HS-5 (cell line): ENCODE measurements around the gene IQSEC1.

Source experiments
- DNase-seq: peaks from one replicate; pipeline ENCODE4 v3.0.0-alpha.2; 2012; ENCODE audit warnings: low read depth

The IQSEC1 gene

DNA sequence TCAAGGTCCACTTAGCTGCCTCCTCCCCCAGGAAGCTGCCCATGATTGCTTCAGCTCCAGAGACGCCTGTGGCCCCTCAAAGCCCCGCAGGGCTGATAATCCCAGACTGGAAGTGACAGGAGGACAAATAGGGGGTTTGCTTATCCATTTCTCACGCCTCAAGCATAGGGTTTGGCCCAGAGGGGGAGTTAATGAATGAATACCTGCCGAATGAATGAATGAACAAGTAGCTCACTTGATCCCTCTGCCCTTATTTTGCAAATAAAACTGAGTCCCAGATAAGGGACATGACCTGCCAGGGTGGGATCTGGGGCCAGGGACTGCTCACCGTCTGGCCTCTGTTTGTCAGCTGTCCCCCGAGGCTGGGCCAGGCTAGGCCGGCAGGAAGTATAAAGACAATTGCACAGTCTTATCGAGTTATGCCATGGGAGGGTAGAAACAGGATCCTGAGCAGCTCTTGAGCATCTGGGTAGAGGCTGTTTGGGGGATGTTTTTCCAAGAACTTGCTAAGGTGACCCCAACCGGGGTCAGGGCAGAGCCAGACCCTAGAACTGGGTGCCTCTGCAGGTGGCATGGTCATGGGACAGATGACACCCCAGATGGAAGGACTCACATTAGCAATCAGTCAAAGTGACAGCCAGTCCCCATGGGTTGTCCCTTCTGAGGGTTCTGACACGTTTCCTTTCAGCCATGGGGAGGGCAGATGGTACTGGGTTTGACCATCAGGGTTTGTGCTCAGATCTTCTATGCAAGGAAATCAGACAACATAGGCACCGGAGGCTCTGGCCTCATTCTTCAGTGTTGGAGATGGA, 45.0 kb downstream of the IQSEC1 start:
- no peak for DNase-seq

DNA sequence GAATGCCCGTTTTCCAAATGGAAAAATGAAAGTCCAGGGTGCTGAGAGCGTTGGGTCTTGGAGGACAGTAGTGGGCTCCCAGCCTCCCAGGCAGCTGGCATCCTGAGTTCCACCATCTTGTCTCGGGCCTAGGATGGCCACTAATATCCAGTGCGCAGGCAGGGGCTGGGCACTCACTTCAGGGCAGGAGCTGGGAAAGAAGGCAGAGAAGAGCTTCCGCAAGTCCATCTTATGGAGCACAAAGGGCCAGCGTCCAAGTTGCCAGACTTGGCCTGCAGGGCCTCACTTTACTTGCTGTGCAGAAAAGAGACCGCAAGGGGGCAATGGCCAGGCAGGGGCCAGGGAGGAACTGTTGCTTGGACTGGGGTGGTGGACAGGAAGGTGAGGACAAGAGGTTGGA, 46.1 kb downstream of the IQSEC1 start:
- DNase-seq = no peak

- DNase-seq = no peak
These were observed 46.7 kb downstream of the IQSEC1 start for GRCh38 chr3:13026534-13026933.

GRCh38 chr3:13025778-13026518, 47.3 kb downstream of the IQSEC1 start:
- DNase-seq = no peak

DNA sequence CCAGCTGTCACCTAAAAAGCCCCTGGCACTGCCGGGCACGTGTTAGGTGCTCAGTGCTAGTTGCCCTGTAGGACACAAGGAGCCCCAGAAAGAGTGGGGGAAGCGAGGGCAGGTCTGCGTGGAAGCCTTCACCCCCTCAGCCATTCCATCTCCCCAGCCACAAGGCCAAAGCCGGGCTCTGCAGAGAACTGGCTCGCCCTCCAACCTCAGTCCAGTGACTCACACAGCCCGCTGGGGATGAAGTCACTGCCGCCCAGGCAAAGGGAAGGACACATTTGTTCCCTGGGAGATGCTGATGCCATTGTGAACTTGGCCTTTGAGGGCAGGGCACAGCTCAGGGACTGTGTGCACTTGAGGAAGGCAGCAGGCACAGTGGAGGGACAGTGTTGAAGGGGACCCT, 48.1 kb downstream of the IQSEC1 start:
- DNase-seq = peak; percentile 15

- no peak for DNase-seq
These were observed 48.5 kb downstream of the IQSEC1 start for GRCh38 chr3:13024765-13025065.

DNA sequence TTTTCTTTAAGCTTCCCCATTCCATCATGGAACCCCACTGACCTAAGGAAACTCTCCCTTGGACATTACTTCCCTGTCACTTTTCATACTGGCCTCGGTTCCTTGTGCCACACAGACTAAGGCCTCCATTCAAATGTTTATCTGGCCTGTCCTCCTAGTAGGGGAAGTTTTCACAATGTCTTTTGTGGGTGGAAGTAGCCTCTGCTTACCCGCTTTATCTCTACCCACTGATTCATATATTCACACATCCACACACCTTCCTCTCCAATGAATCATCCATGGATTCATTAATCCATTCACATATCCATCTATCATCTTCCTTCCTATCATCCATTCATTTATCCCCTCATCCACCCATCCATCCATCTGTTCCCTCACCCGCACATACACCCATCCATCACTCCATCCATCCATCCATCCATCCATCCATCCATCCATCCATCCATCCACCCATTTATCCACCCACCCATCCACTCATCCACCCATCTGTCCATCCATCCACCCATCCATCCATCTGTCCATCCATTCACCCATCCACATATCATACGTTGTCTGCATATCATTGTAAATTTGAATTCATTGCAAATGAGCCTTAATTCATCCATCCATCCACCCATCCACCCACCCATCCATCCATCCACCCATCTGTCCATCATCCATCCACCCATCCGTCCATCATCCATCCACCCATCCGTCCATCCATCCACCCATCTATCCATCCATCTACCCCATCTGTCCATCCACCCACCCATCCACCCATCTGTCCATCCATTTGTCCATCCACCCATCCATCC, 49.1 kb downstream of the IQSEC1 start:
- DNase-seq = no peak

DNA sequence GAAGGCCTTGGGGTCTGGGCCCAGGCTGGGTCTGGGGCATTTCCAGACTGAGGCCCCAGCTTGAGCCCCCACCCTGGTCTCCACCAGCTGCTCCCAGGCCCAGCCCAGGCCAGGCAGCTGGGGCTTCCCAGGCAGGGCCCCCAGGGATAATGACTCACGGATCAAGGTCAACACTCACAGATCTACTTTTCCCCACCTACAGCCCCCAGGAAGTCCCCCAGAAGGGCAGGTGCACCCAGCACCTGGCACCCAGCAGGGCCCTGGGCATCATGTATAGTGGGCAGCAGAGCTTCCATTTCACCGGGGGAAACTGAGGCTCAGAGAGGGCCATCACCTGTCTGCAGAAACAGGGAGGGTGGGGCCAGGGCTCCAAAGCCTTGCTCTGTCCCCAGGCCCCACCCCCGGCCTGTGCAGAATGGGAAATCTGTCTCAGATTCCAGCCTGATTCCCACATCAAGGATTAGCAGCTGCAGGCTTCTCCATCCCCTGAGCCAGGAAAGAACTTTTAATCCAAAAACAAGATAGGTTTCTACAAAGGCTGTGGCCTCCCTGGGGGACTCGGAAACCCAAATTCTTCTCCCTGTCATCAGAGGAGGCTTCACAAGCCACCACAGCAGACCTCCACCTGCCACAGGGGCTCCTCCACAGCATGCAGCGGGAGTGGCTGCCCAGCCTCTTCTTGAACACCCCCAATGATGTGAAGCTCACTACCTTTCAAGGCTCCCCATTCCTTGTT, 49.8 kb downstream of the IQSEC1 start:
- DNase-seq = no peak

DNA sequence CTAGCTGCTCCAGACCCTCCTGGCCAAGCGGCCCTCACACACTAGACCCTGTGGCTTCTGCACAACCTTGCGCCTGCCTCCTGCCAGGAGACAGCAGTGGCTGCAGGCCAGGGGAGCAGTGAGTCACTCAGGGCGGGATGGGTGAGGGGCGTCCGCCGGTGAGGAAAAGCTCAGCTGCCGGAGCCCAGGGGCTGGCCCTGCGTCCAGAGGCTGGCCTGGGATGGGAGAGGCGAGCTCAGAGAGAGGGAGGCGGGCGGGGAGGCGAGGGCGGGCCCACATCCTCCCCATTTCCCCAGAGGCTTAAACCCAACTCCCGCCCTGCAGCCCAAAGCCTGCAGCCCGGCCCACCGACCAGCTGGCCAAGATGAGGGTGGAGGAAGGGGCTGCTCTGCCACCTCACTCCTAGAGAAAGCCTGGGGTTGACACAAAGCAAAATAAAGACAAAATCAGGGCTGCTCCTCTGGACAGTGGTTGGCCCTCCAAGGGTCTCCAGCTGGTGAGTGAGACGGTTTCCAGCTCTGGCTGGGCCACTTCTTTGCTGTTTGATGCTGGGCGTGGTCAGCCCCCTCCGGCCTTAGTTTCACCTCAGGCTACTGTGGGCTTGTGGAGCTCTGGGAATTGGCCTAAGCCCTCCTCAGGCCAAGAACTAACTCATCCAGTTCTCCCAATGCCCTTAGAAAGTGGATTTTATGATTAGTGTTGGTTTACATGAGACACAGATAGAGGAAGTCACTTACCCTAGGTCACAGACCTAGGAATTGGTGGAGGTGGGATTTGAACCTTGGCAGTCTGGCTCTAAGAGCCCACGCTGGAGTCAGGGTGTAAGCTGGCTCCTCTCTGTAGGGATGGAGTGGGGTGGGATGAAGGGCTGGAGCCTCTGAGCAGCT, 50.6 kb downstream of the IQSEC1 start:
- DNase-seq = no peak

DNA sequence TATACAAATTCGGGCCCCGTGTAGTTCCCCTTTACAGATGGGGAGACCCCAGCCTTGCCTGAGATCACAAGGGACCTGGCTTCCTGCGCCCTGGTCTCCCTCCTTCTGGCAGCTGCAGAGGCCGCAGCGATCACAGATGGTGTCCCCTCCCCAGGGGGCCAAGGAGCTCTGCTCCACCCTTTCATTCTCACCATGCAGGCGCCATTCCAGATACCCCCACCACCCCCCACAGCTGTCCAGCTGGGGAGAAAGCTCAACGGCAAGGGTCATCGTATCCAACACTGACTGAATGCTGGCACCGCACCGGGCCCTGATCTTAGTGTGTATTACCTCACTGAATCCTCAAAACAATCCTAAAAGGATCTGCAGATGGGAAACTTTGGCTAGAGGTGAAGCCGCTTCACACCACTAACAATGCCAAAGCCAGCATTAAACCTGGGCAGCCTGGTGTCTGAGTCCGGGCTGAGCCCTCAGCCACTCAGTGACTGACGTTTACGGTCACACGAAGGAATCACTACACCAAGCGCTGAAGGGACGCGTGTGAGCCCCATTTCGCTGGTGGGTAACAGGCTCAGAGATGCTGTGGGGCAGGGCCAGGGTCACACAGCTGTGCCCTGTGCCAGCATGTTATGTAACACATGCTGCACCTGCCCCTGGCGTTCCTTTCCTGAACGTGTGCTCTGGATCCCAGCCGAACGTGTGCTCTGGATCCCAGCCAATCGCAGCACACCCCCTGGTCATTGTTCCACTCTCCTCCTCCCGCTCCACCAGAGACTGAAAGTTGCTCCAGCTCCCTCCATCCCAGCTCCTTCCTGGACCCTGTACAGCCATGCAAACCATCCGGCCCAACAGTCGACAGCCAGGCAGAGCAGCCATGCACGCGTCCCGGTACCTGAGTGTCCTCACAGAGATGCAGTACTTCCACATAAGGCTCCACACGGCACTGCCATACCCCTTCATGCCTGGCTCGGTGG, 51.8 kb downstream of the IQSEC1 start:
- DNase-seq = no peak

DNA sequence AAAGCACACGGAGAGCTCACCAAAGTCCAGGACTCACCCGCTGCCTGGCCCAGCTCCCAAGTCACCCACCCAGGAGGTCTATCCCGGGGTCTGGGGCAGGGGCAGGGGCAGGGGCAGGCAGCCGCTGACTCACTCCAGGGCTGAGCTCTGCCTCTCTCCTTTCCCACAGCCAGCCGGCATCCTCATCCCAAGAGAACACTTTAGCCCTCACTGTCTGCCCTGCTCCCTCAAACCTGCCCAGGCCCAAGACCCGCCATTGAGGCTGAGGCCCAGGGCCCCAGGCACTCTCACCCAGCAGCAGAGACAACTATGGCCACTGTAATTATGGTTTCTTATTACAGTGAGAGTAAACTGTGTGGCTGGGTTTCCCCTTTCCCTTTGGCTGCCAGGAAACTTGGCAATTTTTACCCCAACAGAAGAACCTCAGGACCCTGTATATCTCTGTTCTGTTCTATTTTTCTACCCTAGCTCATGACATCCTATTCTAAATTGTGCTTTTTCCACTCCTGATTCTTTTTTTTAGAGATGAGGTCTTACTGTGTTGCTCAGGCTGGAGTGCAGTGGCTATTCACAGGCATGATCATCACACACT, 53.0 kb downstream of the IQSEC1 start:
- DNase-seq = no peak

DNA sequence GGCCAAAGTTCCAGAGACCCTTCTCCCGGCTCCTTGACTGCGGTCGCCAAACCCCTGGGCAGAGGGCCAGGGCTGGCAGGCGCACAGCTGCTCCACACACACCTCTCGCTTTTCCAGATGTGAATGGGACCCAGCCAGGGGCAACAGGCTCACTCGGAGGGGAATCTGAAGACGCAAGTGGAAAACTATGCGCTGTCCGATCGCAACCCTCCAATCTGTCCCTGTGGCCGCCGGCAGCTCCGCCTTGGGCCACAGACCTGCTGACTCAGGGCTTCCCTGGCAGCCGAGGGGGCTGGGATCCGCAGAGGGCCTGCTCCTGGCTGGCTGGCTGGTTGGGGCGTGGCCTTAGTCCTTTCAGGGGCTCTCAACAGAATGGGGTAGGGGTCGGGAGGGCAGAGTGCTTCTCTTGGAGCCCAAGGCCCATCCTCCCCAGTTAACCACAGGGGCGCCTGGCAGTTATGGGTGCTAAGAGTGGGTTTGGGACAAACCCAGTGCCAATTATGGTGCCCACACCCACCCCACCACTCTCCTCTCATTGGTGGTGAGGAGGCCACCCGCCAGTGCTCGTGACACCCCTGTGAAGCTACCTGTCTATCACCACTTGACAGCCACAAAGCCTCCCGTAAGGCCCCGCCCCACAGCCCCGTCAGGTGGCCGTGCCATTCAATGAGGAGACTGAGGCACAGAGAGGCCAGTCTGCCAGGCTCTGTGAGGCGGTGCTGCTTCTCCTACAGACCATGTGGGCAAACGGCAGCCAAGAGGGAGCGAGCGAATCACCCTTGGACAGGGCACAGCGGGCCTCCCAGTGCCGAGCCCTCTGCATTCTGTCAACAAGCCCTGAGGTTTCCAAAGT, 53.8 kb downstream of the IQSEC1 start:
- DNase-seq = no peak

GRCh38 chr3:13018561-13019242, 54.5 kb downstream of the IQSEC1 start:
- DNase-seq = no peak

DNA sequence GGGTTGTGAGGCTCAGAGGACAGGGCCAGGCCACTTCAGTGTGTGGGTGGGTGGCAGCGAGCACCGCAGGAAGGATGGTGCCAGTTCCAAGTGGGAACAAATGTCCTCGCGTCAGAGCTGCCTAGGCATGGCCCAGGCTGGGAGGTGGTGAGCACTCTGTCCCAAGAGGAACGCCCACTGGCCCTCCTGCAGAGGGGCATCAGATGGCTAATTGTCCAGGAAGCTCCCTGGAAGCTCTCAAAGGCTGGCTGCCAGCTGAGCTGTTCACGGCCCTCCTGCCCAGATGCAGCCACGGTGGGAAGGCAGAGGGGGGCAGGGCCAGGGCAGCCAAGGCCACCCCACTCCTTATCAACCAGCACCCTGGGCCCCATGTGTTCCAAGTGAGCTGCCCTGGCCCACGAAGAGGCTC, 55.2 kb downstream of the IQSEC1 start:
- no peak for DNase-seq

- no peak for DNase-seq
These were observed 55.7 kb downstream of the IQSEC1 start for GRCh38 chr3:13017361-13018042.

GRCh38 chr3:13016721-13017255, 56.4 kb downstream of the IQSEC1 start:
- DNase-seq = no peak

DNA sequence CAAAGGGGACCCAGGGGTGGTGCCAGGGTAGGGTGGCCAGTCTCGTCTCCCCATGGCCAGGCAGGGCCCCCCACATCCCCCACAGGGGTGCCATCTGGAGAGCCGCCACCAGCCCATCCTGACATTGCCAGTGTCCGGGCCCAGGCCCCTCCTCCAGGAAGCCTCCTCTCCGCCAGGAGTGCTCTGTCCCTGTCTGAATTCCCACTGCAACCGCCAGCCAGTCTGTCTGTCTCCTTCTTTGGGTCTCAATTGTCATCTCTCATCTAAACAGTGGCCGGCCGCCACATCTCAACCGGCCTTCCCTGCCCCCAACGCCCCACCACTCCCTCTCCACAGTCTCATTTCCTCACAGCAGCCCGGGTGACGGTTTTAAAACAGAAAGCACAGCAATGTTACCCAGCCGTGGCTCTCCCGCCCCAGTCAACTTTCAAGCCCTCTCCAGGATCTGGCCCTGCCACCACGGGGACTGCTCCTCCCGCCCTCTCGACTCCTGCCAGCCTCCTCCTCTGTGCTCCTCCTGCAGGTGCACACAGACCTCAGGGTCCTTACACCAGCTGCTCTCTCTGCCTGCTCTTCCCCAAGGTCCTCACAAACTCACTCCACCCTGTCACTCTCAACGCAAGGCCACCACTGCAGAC, 57.0 kb downstream of the IQSEC1 start:
- no peak for DNase-seq
